GM18867 (cell line): ENCODE results near the gene DYNLRB1.
"Not testable (repeated sequence)": the region's sequence is repeated elsewhere in the genome, so short reads cannot be mapped to it uniquely, and the experiment has no call there.

Experiments
- ATAC-seq: cut with Tn5 transposase; IDR thresholded peaks from one replicate; pipeline ENCODE4 v1.9.1; 2021; ENCODE audit warnings: mild to moderate bottlenecking, moderate library complexity; ENCODE audit not compliant: unreplicated experiment

Gene DYNLRB1

GRCh38 chr20:34516247-34517113 lies at the start of gene DYNLRB1:
DYNLRB1 (plus strand) TSS chr20:34516422; CDS start chr20:34516459, 37 bp downstream.
- ATAC-seq: peak; percentile 68

GRCh38 chr20:34468951-34469350 lies 47.3 kb upstream of the DYNLRB1 start:
- no peak for ATAC-seq

- ATAC-seq: no peak
These were observed 43.8 kb upstream of the DYNLRB1 start for GRCh38 chr20:34472246-34472925.

- ATAC-seq: no peak
These were observed 42.8 kb upstream of the DYNLRB1 start for GRCh38 chr20:34473262-34473883.

- ATAC-seq: peak; percentile 47
These were observed 40.1 kb upstream of the DYNLRB1 start for GRCh38 chr20:34475979-34476736.

- no peak for ATAC-seq
These were observed 36.6 kb upstream of the DYNLRB1 start for GRCh38 chr20:34479627-34480026.

GRCh38 chr20:34482154-34482553 lies 34.1 kb upstream of the DYNLRB1 start:
- not testable (repeated sequence) for ATAC-seq

- not testable (repeated sequence) for ATAC-seq
These were observed 32.5 kb upstream of the DYNLRB1 start for GRCh38 chr20:34483585-34484220.

GRCh38 chr20:34485068-34485634 lies 31.1 kb upstream of the DYNLRB1 start:
- no peak for ATAC-seq

GRCh38 chr20:34491226-34491931 lies 24.8 kb upstream of the DYNLRB1 start:
- no peak for ATAC-seq

GRCh38 chr20:34491932-34492509 lies 24.2 kb upstream of the DYNLRB1 start:
- ATAC-seq: no peak

GRCh38 chr20:34493646-34494045 lies 22.6 kb upstream of the DYNLRB1 start:
- no peak for ATAC-seq

GRCh38 chr20:34495307-34495706 lies 20.9 kb upstream of the DYNLRB1 start:
- no peak for ATAC-seq

GRCh38 chr20:34495916-34496315 lies 20.3 kb upstream of the DYNLRB1 start:
- ATAC-seq: no peak

- not testable (repeated sequence) for ATAC-seq
These were observed 18.6 kb upstream of the DYNLRB1 start for GRCh38 chr20:34497596-34497995.

GRCh38 chr20:34500823-34501222 lies 15.4 kb upstream of the DYNLRB1 start:
- no peak for ATAC-seq

- ATAC-seq: no peak
These were observed 9.7 kb upstream of the DYNLRB1 start for GRCh38 chr20:34506480-34506879.

GRCh38 chr20:34507702-34508413 lies 8.4 kb upstream of the DYNLRB1 start:
- ATAC-seq: no peak
